SK-N-MC (cell line): Measurements from ENCODE around the gene MTHFSD.

ENCODE experiments used
- DNase-seq: peaks from one replicate; pipeline ENCODE4 v3.0.0-alpha.2; 2011; ENCODE audit warnings: low read depth, low spot score
- H3K27ac ChIP-seq: fragments of 200-600 bp; sonication (generic); 2 replicates; pipeline ENCODE4 v1.5.1; 2016; ENCODE audit warnings: mixed run types
- H3K36me3 ChIP-seq: fragments of 200-600 bp; sonication (generic); 2 replicates; pipeline ENCODE4 v1.6.1; 2017; ENCODE audit warnings: antibody characterized with exemption, low read length, mixed read lengths; ENCODE audit not compliant: insufficient read depth
- H3K4me3 ChIP-seq: fragments of 200-600 bp; sonication (generic); 2 replicates; pipeline ENCODE4 v1.5.1; 2016
- H3K9ac ChIP-seq: fragments of 200-600 bp; sonication (generic); 2 replicates; pipeline ENCODE4 v1.8.0; 2017; ENCODE audit warnings: mixed run types, mixed read lengths; ENCODE audit not compliant: insufficient read length
- H3K9me3 ChIP-seq: fragments of 200-600 bp; sonication (generic); 2 replicates; pipeline ENCODE4 v1.6.1; 2017; ENCODE audit warnings: low read depth, mild to moderate bottlenecking, antibody characterized with exemption, low read length, moderate library complexity, mixed read lengths
- EZH2 ChIP-seq: fragments of 200-600 bp; sonication (generic); IDR thresholded peaks from one replicate; pipeline ENCODE4 v1.6.1; 2017; ENCODE audit warnings: antibody characterized with exemption
- FOXP2 ChIP-seq: optimal IDR thresholded peaks from 2 replicates; pipeline ENCODE3; 2011; ENCODE audit warnings: mild to moderate bottlenecking, moderate library complexity; ENCODE audit not compliant: insufficient read depth; ENCODE audit errors: extremely low read length, control extremely low read depth
- POLR2AphosphoS5 ChIP-seq: IDR thresholded peaks from 2 replicates; pipeline ENCODE4 v1.6.1; 2012; ENCODE audit warnings: mild to moderate bottlenecking, low read depth, low read length, borderline replicate concordance

Gene MTHFSD

GRCh38 chr16:86584726-86585721, 30.0 kb upstream of the MTHFSD start:
- Histone ChIP-seq H3K9ac (no peak overlapping the region), H3K4me3 (no peak overlapping the region), H3K27ac (no peak overlapping the region), H3K9me3 (no peaks in the 10 kb centered on the region), H3K36me3 (no peaks in the 10 kb centered on the region)
- DNase-seq: no peak
- TF ChIP-seq EZH2 (no peak), FOXP2 (no peak), POLR2AphosphoS5 (no peak)

GRCh38 chr16:86584071-86584685, 29.1 kb upstream of the MTHFSD start:
- no peak overlapping the region for H3K27ac ChIP-seq
- no peaks in the 10 kb centered on the region for H3K36me3 ChIP-seq

GRCh38 chr16:86581458-86581857, 26.4 kb upstream of the MTHFSD start:
- TF ChIP-seq POLR2AphosphoS5 (no peak), EZH2 (no peak), FOXP2 (no peak)
- no peaks in the 10 kb centered on the region for H3K9me3 ChIP-seq
- H3K4me3 ChIP-seq: no peak overlapping the region
- DNase-seq: no peak
- H3K27ac ChIP-seq: no peak overlapping the region
- H3K9ac ChIP-seq: no peak overlapping the region
- no peaks in the 10 kb centered on the region for H3K36me3 ChIP-seq

More at GRCh38 chr16:86584071-86584685, 29.1 kb upstream of the MTHFSD start:
- no peak overlapping the region for H3K4me3 ChIP-seq
- H3K9me3 ChIP-seq: no peaks in the 10 kb centered on the region
- TF ChIP-seq POLR2AphosphoS5 (no peak), EZH2 (no peak), FOXP2 (no peak)
- H3K9ac ChIP-seq: no peak overlapping the region
- DNase-seq: no peak

GRCh38 chr16:86580791-86581170, 25.7 kb upstream of the MTHFSD start:
- DNase-seq: no peak
- Histone ChIP-seq H3K9ac (no peak overlapping the region), H3K4me3 (no peak overlapping the region), H3K9me3 (no peaks in the 10 kb centered on the region), H3K27ac (no peak overlapping the region), H3K36me3 (no peaks in the 10 kb centered on the region)
- TF ChIP-seq EZH2 (no peak), POLR2AphosphoS5 (no peak)

- Histone ChIP-seq H3K4me3 (no peak overlapping the region), H3K9ac (no peak overlapping the region), H3K36me3 (no peaks in the 10 kb centered on the region), H3K27ac (no peak overlapping the region), H3K9me3 (no peaks in the 10 kb centered on the region)
- no peak for TF ChIP-seq EZH2
- no peak for TF ChIP-seq POLR2AphosphoS5
- TF ChIP-seq FOXP2: no peak
- no peak for DNase-seq
These were observed 25.2 kb upstream of the MTHFSD start for GRCh38 chr16:86580063-86580790.

- H3K36me3 ChIP-seq: no peaks in the 10 kb centered on the region
- TF ChIP-seq POLR2AphosphoS5 (no peak), FOXP2 (no peak), EZH2 (no peak)
- H3K4me3 ChIP-seq: no peak overlapping the region
- DNase-seq: no peak
- H3K9me3 ChIP-seq: no peaks in the 10 kb centered on the region
- no peak overlapping the region for H3K9ac ChIP-seq
- no peak overlapping the region for H3K27ac ChIP-seq
These were observed 24.4 kb upstream of the MTHFSD start for GRCh38 chr16:86579268-86580062.

GRCh38 chr16:86578611-86579267, 23.7 kb upstream of the MTHFSD start:
- Histone ChIP-seq H3K9ac (no peak overlapping the region), H3K4me3 (no peak overlapping the region), H3K9me3 (no peaks in the 10 kb centered on the region), H3K27ac (no peak overlapping the region), H3K36me3 (no peaks in the 10 kb centered on the region)
- TF ChIP-seq POLR2AphosphoS5 (no peak), FOXP2 (no peak), EZH2 (no peak)
- no peak for DNase-seq
